ENCODE data around the gene IKBKE. TPM values are rescaled to one million over a fixed set of nuclear protein-coding genes. Genes with fewer than 3 reads are reported as not detected.

The IKBKE gene
- total RNA-seq, 2 donors from 2014 or later, result 3.6 to 6.1 TPM

- no peak overlapping the region for H3K27ac ChIP-seq
- H3K9me3 ChIP-seq, result no peaks in the 10 kb centered on the region
- H3K27me3 ChIP-seq (replicated peaks; ENCODE audit: insufficient read depth), result no peaks in the 10 kb centered on the region
- intact Hi-C loops (cut with DNase I), result loop anchor here (2.0 to 10.0 kb wide), 2 partner anchors 95 to 485 kb away; partner anchors contain the start of gene FCAMR
- no peak overlapping the region for H3K4me3 ChIP-seq
- no peaks in the 10 kb centered on the region for H3K4me1 ChIP-seq (replicated peaks)
- WGBS, result 54% methylated on average over 22 of the region's 22 CpGs
- H3K36me3 ChIP-seq, result no peaks in the 10 kb centered on the region
- DNase-seq (ENCODE audit: low spot score), result peak; percentile 63
- TF ChIP-seq, protein P1, sequence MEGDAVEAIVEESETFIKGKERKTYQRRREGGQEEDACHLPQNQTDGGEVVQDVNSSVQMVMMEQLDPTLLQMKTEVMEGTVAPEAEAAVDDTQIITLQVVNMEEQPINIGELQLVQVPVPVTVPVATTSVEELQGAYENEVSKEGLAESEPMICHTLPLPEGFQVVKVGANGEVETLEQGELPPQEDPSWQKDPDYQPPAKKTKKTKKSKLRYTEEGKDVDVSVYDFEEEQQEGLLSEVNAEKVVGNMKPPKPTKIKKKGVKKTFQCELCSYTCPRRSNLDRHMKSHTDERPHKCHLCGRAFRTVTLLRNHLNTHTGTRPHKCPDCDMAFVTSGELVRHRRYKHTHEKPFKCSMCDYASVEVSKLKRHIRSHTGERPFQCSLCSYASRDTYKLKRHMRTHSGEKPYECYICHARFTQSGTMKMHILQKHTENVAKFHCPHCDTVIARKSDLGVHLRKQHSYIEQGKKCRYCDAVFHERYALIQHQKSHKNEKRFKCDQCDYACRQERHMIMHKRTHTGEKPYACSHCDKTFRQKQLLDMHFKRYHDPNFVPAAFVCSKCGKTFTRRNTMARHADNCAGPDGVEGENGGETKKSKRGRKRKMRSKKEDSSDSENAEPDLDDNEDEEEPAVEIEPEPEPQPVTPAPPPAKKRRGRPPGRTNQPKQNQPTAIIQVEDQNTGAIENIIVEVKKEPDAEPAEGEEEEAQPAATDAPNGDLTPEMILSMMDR (IDR thresholded peaks at IDR 0.05), result peak; percentile 73 to 95 (median 89)
- TF ChIP-seq POLR2A (IDR thresholded peaks at IDR 0.05) (no peak), POLR2AphosphoS5 (IDR thresholded peaks at IDR 0.05) (peak; percentile 62)
These were observed 19.9 kb downstream of the IKBKE start for GRCh38 chr1:206489980-206490770.

DNA sequence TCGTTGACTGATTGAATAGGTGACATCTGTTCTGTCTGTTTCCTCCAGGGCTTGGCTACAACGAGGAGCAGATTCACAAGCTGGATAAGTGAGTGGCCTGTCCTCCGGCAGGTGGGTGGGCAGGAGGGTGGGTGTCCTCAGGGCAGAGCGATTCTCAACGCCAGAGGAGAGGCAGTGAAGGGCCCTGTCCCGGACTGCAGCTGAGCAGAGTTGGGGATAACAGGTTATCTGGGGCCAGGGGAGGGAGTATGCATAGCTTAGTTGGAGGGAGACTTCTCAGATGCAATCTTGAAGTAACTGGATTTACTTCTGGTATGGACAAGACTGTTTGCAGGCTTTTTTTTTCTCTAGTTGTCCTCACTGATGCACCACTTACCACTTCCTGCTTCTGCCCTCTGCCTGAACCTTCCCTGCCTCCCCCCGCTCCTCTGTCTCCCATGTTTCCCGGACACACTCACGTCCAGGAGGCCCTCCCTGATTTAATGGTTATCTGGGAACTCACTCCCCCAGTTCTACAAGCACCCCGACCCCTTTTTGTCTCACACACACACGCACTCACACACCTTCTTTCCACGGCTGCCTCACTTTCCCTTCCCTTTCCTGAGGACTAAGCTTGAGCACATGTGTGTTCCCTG, 20.6 kb downstream of the IKBKE start:
- TF ChIP-seq, protein P1 (IDR thresholded peaks at IDR 0.05), result no peak
- TF ChIP-seq POLR2A (IDR thresholded peaks at IDR 0.05) (no peak), POLR2AphosphoS5 (IDR thresholded peaks at IDR 0.05) (no peak)
- Histone ChIP-seq H3K27me3 (replicated peaks; ENCODE audit: insufficient read depth) (no peaks in the 10 kb centered on the region), H3K27ac (no peak overlapping the region), H3K36me3 (no peaks in the 10 kb centered on the region), H3K4me3 (no peak overlapping the region), H3K9me3 (no peaks in the 10 kb centered on the region), H3K4me1 (replicated peaks) (no peaks in the 10 kb centered on the region)
- no peak for DNase-seq (ENCODE audit: low spot score)
- 84% methylated on average over 12 of the region's 12 CpGs for WGBS
- intact Hi-C loops (cut with DNase I), result loop anchor here (2.0 to 10.0 kb wide), 2 partner anchors 94 to 484 kb away; partner anchors contain the start of gene FCAMR

- no peak for DNase-seq (ENCODE audit: low spot score)
- no peaks in the 10 kb centered on the region for H3K4me1 ChIP-seq (replicated peaks)
- no peak overlapping the region for H3K27ac ChIP-seq
- TF ChIP-seq, protein P1 (IDR thresholded peaks at IDR 0.05), result no peak
- TF ChIP-seq POLR2A (IDR thresholded peaks at IDR 0.05) (no peak), POLR2AphosphoS5 (IDR thresholded peaks at IDR 0.05) (no peak)
- H3K9me3 ChIP-seq, result no peaks in the 10 kb centered on the region
- no peaks in the 10 kb centered on the region for H3K27me3 ChIP-seq (replicated peaks; ENCODE audit: insufficient read depth)
- intact Hi-C loops (cut with DNase I), result loop anchor here (2.0 to 10.0 kb wide), 2 partner anchors 93 to 483 kb away; partner anchors contain the start of gene FCAMR
- no peaks in the 10 kb centered on the region for H3K36me3 ChIP-seq
- H3K4me3 ChIP-seq, result no peak overlapping the region
- WGBS, result 94% methylated on average over 4 of the region's 4 CpGs
These were observed 21.3 kb downstream of the IKBKE start for GRCh38 chr1:206491616-206492015.

DNA sequence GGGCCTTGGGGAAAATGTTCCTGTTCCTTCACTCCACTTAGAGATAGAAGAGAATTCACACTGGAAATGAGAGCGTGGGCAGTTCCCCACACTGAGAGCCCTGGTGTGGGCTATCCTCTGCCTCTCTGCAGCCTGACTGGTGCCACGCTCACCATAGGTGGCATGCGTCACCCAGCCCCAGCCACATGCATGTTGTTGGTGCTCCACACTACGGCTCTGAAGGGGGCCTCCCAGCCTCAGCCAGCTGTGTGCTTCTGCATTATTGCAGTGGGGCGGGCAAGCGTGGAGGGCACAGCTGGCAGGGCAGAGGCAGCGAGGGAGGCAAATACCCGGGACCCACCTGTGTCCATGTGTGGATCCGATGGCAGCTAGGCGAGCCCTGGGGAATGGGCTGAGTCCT, 22.3 kb downstream of the IKBKE start:
- intact Hi-C loops (cut with DNase I), result loop anchor here (10.0 kb wide), 1 partner anchor 482 kb away; the partner anchor contains the start of gene FCAMR
- H3K27ac ChIP-seq, result no peak overlapping the region
- no peak for DNase-seq (ENCODE audit: low spot score)
- WGBS, result 93% methylated on average over 10 of the region's 10 CpGs
- TF ChIP-seq, protein P1 (IDR thresholded peaks at IDR 0.05), result no peak
- TF ChIP-seq POLR2AphosphoS5 (IDR thresholded peaks at IDR 0.05) (no peak), POLR2A (IDR thresholded peaks at IDR 0.05) (no peak)
- H3K9me3 ChIP-seq, result no peaks in the 10 kb centered on the region
- H3K4me3 ChIP-seq, result no peak overlapping the region
- no peaks in the 10 kb centered on the region for H3K36me3 ChIP-seq
- no peaks in the 10 kb centered on the region for H3K4me1 ChIP-seq (replicated peaks)
- H3K27me3 ChIP-seq (replicated peaks; ENCODE audit: insufficient read depth), result no peaks in the 10 kb centered on the region

All from prostate gland (tissue), 2 donors.